Measurements from ENCODE around the gene CDH15. TPM values are rescaled to one million over a fixed set of nuclear protein-coding genes. Genes with fewer than 3 reads are reported as not detected.

Gene CDH15
- total RNA-seq, 2 donors from 2014 or later: 0.75 TPM; not detected in 1

Other genes with a start within 250 kb of the CDH15 start
- 1 to 10 TPM in 1 of 2 donors, under 1 TPM in 1; 0.76 to 1.1 TPM for gene CBFA2T3, start 194.5 kb upstream of the CDH15 start, total RNA-seq
- 10 to 100 TPM; 33.1 to 59.9 TPM for gene ACSF3, start 77.9 kb upstream of the CDH15 start, total RNA-seq
- 1 to 10 TPM; 1.6 to 3.7 TPM for gene SLC22A31, start 28.8 kb downstream of the CDH15 start, total RNA-seq
- 10 to 100 TPM in 1 of 2 donors, 1 to 10 TPM in 1; 6.1 to 12.2 TPM for gene ZNF778, start 46.0 kb downstream of the CDH15 start, total RNA-seq